Gastrocnemius medialis (tissue), 4 donors: Measurements from ENCODE around the gene CASQ2. TPM values are rescaled to one million over a fixed set of nuclear protein-coding genes. Genes with fewer than 3 reads are reported as not detected.

Experiments used
- ATAC-seq, 2 donors: fragments of 150-250 bp; one replicate each; pipeline ENCODE4 v1.9.1; 2016
- DNase-seq, 2 donors: peaks; one replicate each; pipeline ENCODE4 v3.0.0-alpha.2; 2019
- H3K27ac ChIP-seq, 4 donors: fragments of 200-600 bp; sonication (generic); 1 replicate in 1 of 4; 2 replicates in 3 of 4; pipeline ENCODE4 v1.5.1; 2016 to 2018; ENCODE audit warnings: mild to moderate bottlenecking in 2 of 4, moderate library complexity in 1 of 4
- H3K27me3 ChIP-seq, 3 donors: fragments of 200-600 bp; sonication (generic) in 2 of 3; 1 replicate in 1 of 3; 2 replicates in 2 of 3; pipeline versions ENCODE4 v1.5.1 to v1.6.0; 2016 to 2019; ENCODE audit warnings: mild to moderate bottlenecking in 1 of 3, moderate library complexity in 1 of 3
- H3K36me3 ChIP-seq, 2 donors: fragments of 200-600 bp; sonication (generic) in 1 of 2; one replicate each; pipeline ENCODE4 v1.5.1; 2017 to 2018
- H3K4me1 ChIP-seq, 2 donors: fragments of 200-600 bp; sonication (generic) in 1 of 2; one replicate each; pipeline ENCODE4 v1.5.1; 2016 to 2017; ENCODE audit warnings: mild to moderate bottlenecking in 2 of 2
- H3K4me3 ChIP-seq, 4 donors: fragments of 200-600 bp; sonication (generic) in 3 of 4; 1 replicate in 1 of 4; 2 replicates in 3 of 4; pipeline ENCODE4 v1.5.1; 2016 to 2019; ENCODE audit warnings: mild to moderate bottlenecking in 2 of 4
- H3K9me3 ChIP-seq, 3 donors: fragments of 200-600 bp; sonication (generic) in 2 of 3; 1 replicate in 1 of 3; 2 replicates in 2 of 3; pipeline ENCODE4 v1.5.1; 2016 to 2019
- POLR2A ChIP-seq, 2 donors: fragments of 450-650 bp; IDR thresholded peaks; one replicate each; pipeline ENCODE4 v1.6.1; 2017; ENCODE audit warnings: antibody characterized with exemption in 2 of 2, mild to moderate bottlenecking in 2 of 2, moderate library complexity in 2 of 2
- in situ Hi-C, 4 donors: fragments of 200-750 bp; cut with MboI; loops; one replicate each; pipeline versions ENCODE4 v1.15.0 to v1.8.0; 2017; ENCODE audit warnings: low sequenced_read_pairs in 4 of 4
- intact Hi-C: fragments of 100-400 bp; cut with DNase I; formaldehyde crosslinking; loops from one replicate; pipeline ENCODE4 v1.15.1; 2023; ENCODE audit warnings: low total_unique reads
- total RNA-seq, 4 donors: library from RNA; depleted of rRNA; stranded (reverse); fragments of >200 nt; gene quantifications; one replicate each; pipeline versions ENCODE4 v1.1.0 to v1.2.3, GENCODE V29; 2016
- TF ChIP-seq, protein P1 (sequence below), 5 experiments: fragments of 450-650 bp in 3 of 5; fragments of 200-600 bp in 2 of 5; sonication (generic) in 2 of 5; IDR thresholded peaks in 4 of 5; conservative IDR thresholded peaks in 1 of 5; 1 replicate in 4 of 5; 2 replicates in 1 of 5; pipeline ENCODE4 v1.5.1; 2016 to 2019; ENCODE audit warnings: antibody characterized with exemption in 5 of 5, mild to moderate bottlenecking in 3 of 5, moderate library complexity in 3 of 5

Gene CASQ2
- total RNA-seq, 4 donors from 2014 or later: 16.5 to 207 (median 83.2) TPM

GRCh38 chr1:115668579-115668978 lies 99.9 kb downstream of the CASQ2 start:
- no peak for ATAC-seq
- Histone ChIP-seq H3K27ac (no peak overlapping the region), H3K4me3 (no peak overlapping the region), H3K4me1 (peaks cover 11 to 25% of the 10 kb centered on the region in 2 donors), H3K36me3 (peaks cover 0 to 8% of the 10 kb centered on the region in 2 donors), H3K27me3 (no peaks in the 10 kb centered on the region), H3K9me3 (no peaks in the 10 kb centered on the region)
- TF ChIP-seq POLR2A (IDR thresholded peaks at IDR 0.05): no peak
- TF ChIP-seq, protein P1, sequence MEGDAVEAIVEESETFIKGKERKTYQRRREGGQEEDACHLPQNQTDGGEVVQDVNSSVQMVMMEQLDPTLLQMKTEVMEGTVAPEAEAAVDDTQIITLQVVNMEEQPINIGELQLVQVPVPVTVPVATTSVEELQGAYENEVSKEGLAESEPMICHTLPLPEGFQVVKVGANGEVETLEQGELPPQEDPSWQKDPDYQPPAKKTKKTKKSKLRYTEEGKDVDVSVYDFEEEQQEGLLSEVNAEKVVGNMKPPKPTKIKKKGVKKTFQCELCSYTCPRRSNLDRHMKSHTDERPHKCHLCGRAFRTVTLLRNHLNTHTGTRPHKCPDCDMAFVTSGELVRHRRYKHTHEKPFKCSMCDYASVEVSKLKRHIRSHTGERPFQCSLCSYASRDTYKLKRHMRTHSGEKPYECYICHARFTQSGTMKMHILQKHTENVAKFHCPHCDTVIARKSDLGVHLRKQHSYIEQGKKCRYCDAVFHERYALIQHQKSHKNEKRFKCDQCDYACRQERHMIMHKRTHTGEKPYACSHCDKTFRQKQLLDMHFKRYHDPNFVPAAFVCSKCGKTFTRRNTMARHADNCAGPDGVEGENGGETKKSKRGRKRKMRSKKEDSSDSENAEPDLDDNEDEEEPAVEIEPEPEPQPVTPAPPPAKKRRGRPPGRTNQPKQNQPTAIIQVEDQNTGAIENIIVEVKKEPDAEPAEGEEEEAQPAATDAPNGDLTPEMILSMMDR (IDR thresholded peaks at IDR 0.05 in 4 of 5, conservative IDR thresholded peaks at IDR 0.05 in 1 of 5): no peak
- in situ Hi-C loops: no loop called here
- intact Hi-C loops: no loop called here
- no peak for DNase-seq

DNA sequence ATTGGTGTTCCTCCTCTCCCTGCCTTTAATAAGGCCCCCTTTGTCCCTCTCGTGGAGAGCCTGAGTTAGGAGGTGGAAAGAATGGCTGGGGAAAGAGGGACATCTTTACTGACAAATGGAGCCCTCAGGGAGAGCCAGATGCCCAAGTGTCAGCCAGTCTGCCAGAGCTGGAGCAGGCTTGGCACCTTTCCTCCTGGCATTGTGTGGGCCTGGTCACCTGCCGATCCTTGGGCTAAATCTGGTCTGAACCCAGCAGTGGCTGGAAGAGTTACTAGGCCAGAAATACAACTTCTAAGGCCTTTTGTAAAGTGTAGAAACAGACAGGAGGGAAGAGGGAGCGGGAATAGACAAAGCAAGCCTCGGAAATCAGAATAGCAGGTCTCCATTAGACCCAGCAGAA lies 101.8 kb downstream of the CASQ2 start:
- ATAC-seq (peak; percentile 90 to 91), DNase-seq (peak; percentile 59 to 78)
- Histone ChIP-seq H3K4me1 (peaks cover 11 to 25% of the 10 kb centered on the region in 2 donors), H3K27me3 (no peaks in the 10 kb centered on the region), H3K36me3 (peaks cover 0 to 10% of the 10 kb centered on the region in 2 donors), H3K9me3 (no peaks in the 10 kb centered on the region), H3K4me3 (no peak overlapping the region), H3K27ac (peak overlapping the region; percentile 42 to 63 (median 52))
- intact Hi-C loops: no loop called here
- in situ Hi-C loops: no loop called here
- TF ChIP-seq, protein P1 (IDR thresholded peaks at IDR 0.05 in 4 of 5, conservative IDR thresholded peaks at IDR 0.05 in 1 of 5): no peak
- TF ChIP-seq POLR2A (IDR thresholded peaks at IDR 0.05): no peak

GRCh38 chr1:115666206-115666605 lies 102.3 kb downstream of the CASQ2 start:
- TF ChIP-seq, protein P1 (IDR thresholded peaks at IDR 0.05 in 4 of 5, conservative IDR thresholded peaks at IDR 0.05 in 1 of 5): no peak
- no peak for TF ChIP-seq POLR2A (IDR thresholded peaks at IDR 0.05)
- no peaks in the 10 kb centered on the region for H3K9me3 ChIP-seq
- no peaks in the 10 kb centered on the region for H3K27me3 ChIP-seq
- peaks cover 11 to 25% of the 10 kb centered on the region in 2 donors for H3K4me1 ChIP-seq
- H3K36me3 ChIP-seq: peaks cover 0 to 10% of the 10 kb centered on the region in 2 donors
- in situ Hi-C loops: no loop called here
- no peak overlapping the region for H3K27ac ChIP-seq
- DNase-seq (no peak), ATAC-seq (no peak)
- intact Hi-C loops: no loop called here
- no peak overlapping the region for H3K4me3 ChIP-seq

DNA sequence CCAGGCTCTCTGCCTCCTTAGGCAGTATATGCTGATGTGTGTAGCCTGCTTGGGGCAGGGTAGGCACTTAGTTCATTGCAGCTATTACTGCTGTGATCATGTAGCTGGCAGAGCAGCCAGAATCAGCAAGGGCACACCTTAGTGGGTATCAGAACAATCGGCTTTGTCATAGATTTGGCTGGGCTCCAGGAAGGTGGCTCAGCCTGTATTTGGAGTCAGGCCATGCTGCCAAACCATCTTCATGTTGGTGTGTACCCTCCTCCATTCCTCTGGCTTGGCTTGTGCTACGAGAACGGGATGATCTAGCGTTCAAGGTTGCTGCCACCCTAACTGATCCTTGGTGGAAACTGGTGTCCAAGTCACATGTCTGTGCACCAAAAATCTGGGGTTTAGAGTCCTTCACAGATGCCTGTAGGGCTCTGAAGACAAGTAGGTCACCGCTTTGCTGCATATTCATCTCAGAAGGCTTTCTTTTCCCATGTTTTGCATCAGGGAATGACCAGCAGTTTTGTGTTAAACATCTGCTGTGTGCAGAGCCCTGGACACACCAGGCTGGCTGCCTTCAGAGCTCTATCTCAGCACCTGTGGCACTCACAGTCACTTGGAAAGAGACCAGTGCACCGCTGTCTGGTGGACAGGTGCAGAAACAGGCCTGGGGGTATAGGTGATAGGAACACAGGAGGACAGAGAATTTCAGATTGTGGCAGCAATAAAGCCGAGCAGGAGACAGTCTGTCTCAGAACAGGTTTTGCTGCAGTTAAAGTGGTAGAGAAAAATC lies 103.0 kb downstream of the CASQ2 start:
- ATAC-seq (no peak), DNase-seq (no peak)
- H3K9me3 ChIP-seq: no peaks in the 10 kb centered on the region
- in situ Hi-C loops (no loop called here), intact Hi-C loops (no loop called here)
- H3K36me3 ChIP-seq: peaks cover 0 to 10% of the 10 kb centered on the region in 2 donors
- no peak overlapping the region for H3K27ac ChIP-seq
- H3K4me3 ChIP-seq: no peak overlapping the region
- peaks cover 11 to 25% of the 10 kb centered on the region in 2 donors for H3K4me1 ChIP-seq
- no peaks in the 10 kb centered on the region for H3K27me3 ChIP-seq
- no peak for TF ChIP-seq POLR2A (IDR thresholded peaks at IDR 0.05)
- TF ChIP-seq, protein P1 (IDR thresholded peaks at IDR 0.05 in 4 of 5, conservative IDR thresholded peaks at IDR 0.05 in 1 of 5): no peak
